Nephron progenitor cell (in vitro differentiated cells): ENCODE measurements around the gene CD151.

Experiments
- DNase-seq: peaks from one replicate; pipeline ENCODE4 v3.0.0; 2021
- H3K27ac Mint-ChIP-seq: 2 replicates; pipeline ENCODE4 v1.8.0; 2021; ENCODE audit warnings: mild to moderate bottlenecking, moderate library complexity, mixed read lengths
- H3K27me3 Mint-ChIP-seq: 2 replicates; pipeline ENCODE4 v1.8.0; 2021; ENCODE audit warnings: mild to moderate bottlenecking, low read depth, mixed read lengths; ENCODE audit not compliant: poor library complexity
- H3K36me3 Mint-ChIP-seq: 2 replicates; pipeline ENCODE4 v1.8.0; 2021; ENCODE audit warnings: low read depth, mixed read lengths
- H3K4me1 Mint-ChIP-seq: 2 replicates; pipeline ENCODE4 v1.8.0; 2021; ENCODE audit warnings: mixed read lengths
- H3K4me3 Mint-ChIP-seq: 2 replicates; pipeline ENCODE4 v1.8.0; 2021; ENCODE audit warnings: mild to moderate bottlenecking, moderate library complexity, mixed read lengths
- H3K9me3 Mint-ChIP-seq: 2 replicates; pipeline ENCODE4 v1.8.0; 2021; ENCODE audit warnings: mild to moderate bottlenecking, moderate library complexity, mixed read lengths
- TF ChIP-seq, protein P1 (sequence below): fragments of 200-600 bp; sonication (generic); IDR thresholded peaks from 2 replicates; pipeline ENCODE4 v1.5.0; 2021; ENCODE audit warnings: antibody characterized with exemption

CD151 gene

DNA sequence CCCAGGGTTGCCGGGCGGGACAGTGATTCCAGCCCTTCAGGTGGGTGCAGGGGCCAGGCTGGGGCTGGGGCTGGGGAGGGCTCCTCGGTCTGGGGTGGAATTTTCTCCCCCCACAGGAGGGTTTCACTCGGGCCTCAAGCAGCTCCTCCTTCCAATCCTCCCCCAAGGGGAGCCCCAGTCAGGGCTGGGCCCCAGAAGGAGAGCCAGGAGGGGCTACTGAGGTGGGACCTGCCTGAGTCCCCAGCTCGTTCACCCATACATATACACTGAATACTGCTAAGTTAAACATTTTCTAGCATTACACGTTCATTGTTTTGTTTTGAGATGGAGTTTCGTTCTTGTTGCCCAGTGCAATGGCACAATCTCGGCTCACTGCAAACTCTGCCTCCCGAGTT, 6.5 kb upstream of the CD151 start:
- TF ChIP-seq, protein P1, sequence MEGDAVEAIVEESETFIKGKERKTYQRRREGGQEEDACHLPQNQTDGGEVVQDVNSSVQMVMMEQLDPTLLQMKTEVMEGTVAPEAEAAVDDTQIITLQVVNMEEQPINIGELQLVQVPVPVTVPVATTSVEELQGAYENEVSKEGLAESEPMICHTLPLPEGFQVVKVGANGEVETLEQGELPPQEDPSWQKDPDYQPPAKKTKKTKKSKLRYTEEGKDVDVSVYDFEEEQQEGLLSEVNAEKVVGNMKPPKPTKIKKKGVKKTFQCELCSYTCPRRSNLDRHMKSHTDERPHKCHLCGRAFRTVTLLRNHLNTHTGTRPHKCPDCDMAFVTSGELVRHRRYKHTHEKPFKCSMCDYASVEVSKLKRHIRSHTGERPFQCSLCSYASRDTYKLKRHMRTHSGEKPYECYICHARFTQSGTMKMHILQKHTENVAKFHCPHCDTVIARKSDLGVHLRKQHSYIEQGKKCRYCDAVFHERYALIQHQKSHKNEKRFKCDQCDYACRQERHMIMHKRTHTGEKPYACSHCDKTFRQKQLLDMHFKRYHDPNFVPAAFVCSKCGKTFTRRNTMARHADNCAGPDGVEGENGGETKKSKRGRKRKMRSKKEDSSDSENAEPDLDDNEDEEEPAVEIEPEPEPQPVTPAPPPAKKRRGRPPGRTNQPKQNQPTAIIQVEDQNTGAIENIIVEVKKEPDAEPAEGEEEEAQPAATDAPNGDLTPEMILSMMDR = no peak
- Mint-ChIP-seq H3K9me3 (no peaks in the 10 kb centered on the region), H3K4me3 (peak overlapping the region; percentile 69), H3K27me3 (peaks cover 59% of the 10 kb centered on the region), H3K36me3 (peaks cover 14% of the 10 kb centered on the region), H3K4me1 (peaks cover 23% of the 10 kb centered on the region), H3K27ac (no peak overlapping the region)
- DNase-seq = no peak

DNA sequence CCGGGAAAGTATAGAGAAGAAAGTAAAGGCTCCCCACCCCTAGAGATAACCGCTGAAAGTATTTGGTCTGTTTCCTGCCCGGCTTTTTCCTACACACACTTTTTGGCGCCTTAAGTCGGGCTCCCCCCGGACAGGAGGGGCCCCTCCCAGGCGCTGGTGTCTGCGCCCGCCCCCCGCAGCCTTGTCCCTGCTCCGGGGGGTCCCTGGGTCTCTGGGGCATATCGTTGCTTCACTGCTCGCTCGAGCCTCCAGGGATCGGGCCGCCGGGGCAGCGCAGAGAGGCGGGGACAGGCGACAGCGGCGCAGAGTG, 6.0 kb upstream of the CD151 start:
- DNase-seq = no peak
- Mint-ChIP-seq H3K27ac (no peak overlapping the region), H3K36me3 (peaks cover 14% of the 10 kb centered on the region), H3K4me1 (peaks cover 29% of the 10 kb centered on the region), H3K9me3 (no peaks in the 10 kb centered on the region), H3K27me3 (peaks cover 65% of the 10 kb centered on the region), H3K4me3 (peak overlapping the region; percentile 69)
- TF ChIP-seq, protein P1 = no peak

DNA sequence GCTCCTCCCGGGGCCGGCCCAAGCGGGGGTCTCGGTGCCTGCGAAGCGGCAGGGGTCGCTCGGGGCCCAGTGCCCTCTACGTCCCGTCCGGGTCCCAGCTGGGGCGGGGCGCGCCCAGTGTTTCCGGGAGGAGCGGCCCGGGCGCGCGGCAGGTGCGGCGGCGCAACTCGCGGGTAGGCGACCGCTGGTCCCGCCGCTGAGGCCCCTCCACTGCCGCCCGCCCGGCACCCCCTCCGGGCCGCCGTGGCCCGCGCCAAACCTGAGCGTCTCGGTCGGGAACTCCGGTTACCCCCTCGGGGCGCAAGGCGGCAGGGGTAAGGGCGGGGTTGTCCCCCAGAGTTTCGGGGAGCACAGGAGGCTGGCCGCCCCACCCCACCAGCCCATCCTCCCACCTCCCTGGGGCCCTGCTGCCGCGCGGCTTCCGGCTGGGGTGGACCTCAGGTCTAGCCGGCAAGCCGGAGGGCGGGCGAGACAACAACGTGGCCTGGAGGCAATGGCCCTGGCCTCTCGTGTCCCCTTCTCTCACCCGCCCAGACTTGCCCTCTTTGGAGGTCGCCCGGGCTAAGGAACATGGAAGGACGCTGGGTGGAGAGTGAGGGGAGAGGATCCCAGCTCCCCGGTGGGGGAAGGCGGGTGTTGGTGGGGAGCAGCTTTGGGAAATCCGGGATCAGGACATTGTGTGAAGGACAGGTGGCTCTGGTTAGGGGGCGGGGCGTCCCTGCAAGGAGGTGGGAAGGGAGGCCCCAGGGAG, 5.4 kb upstream of the CD151 start:
- Mint-ChIP-seq H3K4me3 (peak overlapping the region; percentile 68), H3K4me1 (peaks cover 34% of the 10 kb centered on the region), H3K27ac (no peak overlapping the region), H3K36me3 (peaks cover 13% of the 10 kb centered on the region), H3K9me3 (no peaks in the 10 kb centered on the region), H3K27me3 (peaks cover 70% of the 10 kb centered on the region)
- TF ChIP-seq, protein P1 = no peak
- DNase-seq = peak; percentile 65

DNA sequence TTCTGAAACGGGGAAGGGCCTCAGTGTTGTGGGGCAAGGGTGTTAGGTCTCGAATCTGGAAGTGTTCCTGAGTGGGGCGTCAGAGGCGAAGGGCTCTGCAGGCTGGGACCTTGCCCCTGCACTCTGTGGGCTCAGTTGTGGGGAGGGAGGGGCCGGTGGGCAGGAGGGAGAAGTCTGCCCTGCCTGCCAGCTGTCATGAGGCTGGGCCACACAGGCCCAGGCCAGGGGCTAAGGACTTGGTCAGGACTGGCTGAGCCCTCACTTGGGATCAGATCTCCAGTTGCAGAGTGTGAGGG, 4.9 kb upstream of the CD151 start, which contains the start of gene CRACR2B:
CRACR2B (plus strand) TSS at position 23 of the 296 bp plus-strand sequence. CDS start 689 bp downstream, outside the sequence.
- Mint-ChIP-seq H3K9me3 (no peaks in the 10 kb centered on the region), H3K4me3 (peak within 1 kb of the TSS; percentile 69), H3K27me3 (peaks cover 72% of the 10 kb centered on the region), H3K36me3 (peaks cover 8% of the 10 kb centered on the region), H3K27ac (no peak within 1 kb of the TSS), H3K4me1 (peaks cover 36% of the 10 kb centered on the region)
- DNase-seq = no peak
- TF ChIP-seq, protein P1 = no peak

DNA sequence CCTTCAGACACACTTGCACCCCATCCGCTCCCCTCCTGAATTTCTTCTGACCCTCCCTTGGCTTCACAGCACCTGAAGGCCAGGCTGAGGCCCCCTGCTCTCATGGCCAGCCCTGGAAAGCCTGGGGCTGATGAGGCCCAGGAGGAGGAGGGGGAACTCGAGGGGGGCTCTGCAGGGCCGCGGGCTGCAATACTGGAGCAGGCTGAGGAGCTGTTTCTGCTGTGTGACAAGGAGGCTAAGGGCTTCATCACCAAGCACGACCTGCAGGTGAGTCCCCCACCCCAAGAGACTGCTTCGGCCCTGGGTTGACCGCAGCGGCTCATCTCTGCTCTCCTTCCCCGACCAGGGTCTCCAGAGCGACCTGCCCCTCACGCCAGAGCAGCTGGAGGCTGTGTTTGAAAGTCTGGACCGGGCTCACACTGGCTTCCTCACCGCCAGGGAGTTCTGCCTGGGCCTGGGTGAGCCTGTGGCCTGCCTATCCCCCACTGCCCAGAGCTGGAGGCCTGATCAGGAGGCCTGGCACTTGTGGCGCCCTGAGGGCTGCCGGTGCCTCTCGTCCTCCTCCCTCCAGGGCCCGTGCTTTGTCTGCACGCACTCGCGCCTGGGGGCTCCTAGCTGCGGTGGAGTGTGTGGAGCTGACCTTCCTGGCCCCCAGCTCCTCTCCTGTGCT, 4.1 kb upstream of the CD151 start:
- peaks cover 72% of the 10 kb centered on the region for H3K27me3 Mint-ChIP-seq
- DNase-seq = no peak
- H3K27ac Mint-ChIP-seq = no peak overlapping the region
- H3K9me3 Mint-ChIP-seq = no peaks in the 10 kb centered on the region
- peak overlapping the region; percentile 68 for H3K4me3 Mint-ChIP-seq
- TF ChIP-seq, protein P1 = no peak
- H3K4me1 Mint-ChIP-seq = peaks cover 37% of the 10 kb centered on the region
- peaks cover 7% of the 10 kb centered on the region for H3K36me3 Mint-ChIP-seq
